Lower lobe of right lung (tissue), 2 donors: ENCODE data around the gene FHIT. TPM values are rescaled to one million over a fixed set of nuclear protein-coding genes. Genes with fewer than 3 reads are reported as not detected.

Experiments used
- ATAC-seq, 2 donors: fragments of 200-7000 bp; cut with Tn5 transposase; one replicate each; pipeline ENCODE4 v1.9.1; 2020 to 2022; ENCODE audit warnings: mild to moderate bottlenecking in 2 of 2, moderate library complexity in 2 of 2
- DNase-seq: peaks from one replicate; pipeline ENCODE4 v3.0.0-alpha.2; 2020
- H3K27ac ChIP-seq: fragments of 200-600 bp; one replicate; pipeline ENCODE4 v1.8.0; 2022
- H3K27me3 ChIP-seq: fragments of 200-600 bp; one replicate; pipeline ENCODE4 v1.8.0; 2022; ENCODE audit warnings: low read depth
- H3K36me3 ChIP-seq: fragments of 200-600 bp; one replicate; pipeline ENCODE4 v1.8.0; 2022; ENCODE audit warnings: mild to moderate bottlenecking
- H3K4me1 ChIP-seq: fragments of 200-600 bp; one replicate; pipeline ENCODE4 v1.8.0; 2022
- H3K4me3 ChIP-seq: fragments of 200-600 bp; one replicate; pipeline ENCODE4 v1.8.0; 2022; ENCODE audit warnings: mild to moderate bottlenecking
- H3K9me3 ChIP-seq: fragments of 200-600 bp; one replicate; pipeline ENCODE4 v1.8.0; 2022
- intact Hi-C: fragments of 100-400 bp; cut with DNase I; formaldehyde crosslinking; loops from one replicate; pipeline ENCODE4 v1.11.0; 2022
- total RNA-seq: library from RNA; stranded (reverse); fragmentation: NEBNext Ultra II Directional; extraction: Animal tissue kit (Norgen Biotek cat#: 25700); gene quantifications from one replicate; pipeline ENCODE4 v1.2.1, GENCODE V29; 2021
- TF ChIP-seq, protein P1 (sequence below): fragments of 200-600 bp; IDR thresholded peaks from one replicate; pipeline ENCODE4 v1.8.0; 2022; ENCODE audit warnings: antibody characterized with exemption, mild to moderate bottlenecking
- donor health status: DM: no; HTN: yes; CAD: no; lungs with severe emphysema.

FHIT gene
- total RNA-seq, 1 donor from 2014 or later, result 10.3 TPM

DNA sequence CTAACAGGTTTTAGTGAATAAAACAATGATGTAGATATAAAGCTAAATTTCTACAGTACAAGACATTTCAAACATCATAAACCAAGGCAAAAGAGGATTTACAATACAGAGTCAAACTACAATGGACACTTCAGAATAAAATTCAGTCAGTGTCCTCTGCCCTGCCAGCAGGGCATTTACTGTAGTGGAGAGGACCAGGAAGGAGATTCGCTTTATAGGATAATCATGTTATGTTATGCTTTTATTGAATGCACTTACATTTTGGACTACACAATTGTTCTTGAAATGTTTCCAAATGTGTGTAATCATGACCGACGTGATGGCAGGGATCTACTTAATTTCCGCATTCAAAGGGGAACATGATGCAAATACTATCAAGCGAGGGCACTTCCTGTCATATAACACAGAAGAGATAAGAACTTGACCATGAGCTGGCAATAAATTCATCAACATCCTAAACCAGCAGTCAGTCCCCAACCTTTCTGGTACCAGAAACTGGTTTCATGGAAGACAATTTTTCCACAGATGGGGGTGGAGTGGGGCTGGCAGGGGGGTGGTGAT, 925.6 kb downstream of the FHIT start:
- no peaks in the 10 kb centered on the region for H3K9me3 ChIP-seq
- no peak overlapping the region for H3K27ac ChIP-seq
- H3K4me1 ChIP-seq, result no peaks in the 10 kb centered on the region
- DNase-seq (no peak), ATAC-seq (no peak)
- TF ChIP-seq, protein P1, sequence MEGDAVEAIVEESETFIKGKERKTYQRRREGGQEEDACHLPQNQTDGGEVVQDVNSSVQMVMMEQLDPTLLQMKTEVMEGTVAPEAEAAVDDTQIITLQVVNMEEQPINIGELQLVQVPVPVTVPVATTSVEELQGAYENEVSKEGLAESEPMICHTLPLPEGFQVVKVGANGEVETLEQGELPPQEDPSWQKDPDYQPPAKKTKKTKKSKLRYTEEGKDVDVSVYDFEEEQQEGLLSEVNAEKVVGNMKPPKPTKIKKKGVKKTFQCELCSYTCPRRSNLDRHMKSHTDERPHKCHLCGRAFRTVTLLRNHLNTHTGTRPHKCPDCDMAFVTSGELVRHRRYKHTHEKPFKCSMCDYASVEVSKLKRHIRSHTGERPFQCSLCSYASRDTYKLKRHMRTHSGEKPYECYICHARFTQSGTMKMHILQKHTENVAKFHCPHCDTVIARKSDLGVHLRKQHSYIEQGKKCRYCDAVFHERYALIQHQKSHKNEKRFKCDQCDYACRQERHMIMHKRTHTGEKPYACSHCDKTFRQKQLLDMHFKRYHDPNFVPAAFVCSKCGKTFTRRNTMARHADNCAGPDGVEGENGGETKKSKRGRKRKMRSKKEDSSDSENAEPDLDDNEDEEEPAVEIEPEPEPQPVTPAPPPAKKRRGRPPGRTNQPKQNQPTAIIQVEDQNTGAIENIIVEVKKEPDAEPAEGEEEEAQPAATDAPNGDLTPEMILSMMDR, result no peak
- no peaks in the 10 kb centered on the region for H3K36me3 ChIP-seq
- intact Hi-C loops, result no loop called here
- H3K27me3 ChIP-seq, result no peaks in the 10 kb centered on the region
- H3K4me3 ChIP-seq, result no peak overlapping the region

GRCh38 chr3:60323651-60324050, 927.6 kb downstream of the FHIT start:
- no peaks in the 10 kb centered on the region for H3K36me3 ChIP-seq
- H3K27ac ChIP-seq, result no peak overlapping the region
- intact Hi-C loops, result no loop called here
- no peaks in the 10 kb centered on the region for H3K9me3 ChIP-seq
- H3K4me1 ChIP-seq, result no peaks in the 10 kb centered on the region
- no peak overlapping the region for H3K4me3 ChIP-seq
- H3K27me3 ChIP-seq, result no peaks in the 10 kb centered on the region
- DNase-seq (no peak), ATAC-seq (no peak)
- TF ChIP-seq, protein P1, result no peak

GRCh38 chr3:60323180-60323579, 928.1 kb downstream of the FHIT start:
- intact Hi-C loops, result no loop called here
- Histone ChIP-seq H3K27ac (no peak overlapping the region), H3K9me3 (no peaks in the 10 kb centered on the region), H3K36me3 (no peaks in the 10 kb centered on the region), H3K4me3 (no peak overlapping the region), H3K27me3 (no peaks in the 10 kb centered on the region), H3K4me1 (no peaks in the 10 kb centered on the region)
- no peak for ATAC-seq
- TF ChIP-seq, protein P1, result no peak
- no peak for DNase-seq

GRCh38 chr3:60322298-60322856, 928.9 kb downstream of the FHIT start:
- Histone ChIP-seq H3K4me3 (no peak overlapping the region), H3K27me3 (no peaks in the 10 kb centered on the region), H3K4me1 (no peaks in the 10 kb centered on the region), H3K27ac (no peak overlapping the region), H3K9me3 (no peaks in the 10 kb centered on the region), H3K36me3 (no peaks in the 10 kb centered on the region)
- ATAC-seq, result no peak
- TF ChIP-seq, protein P1, result no peak
- intact Hi-C loops, result no loop called here
- DNase-seq, result no peak

DNA sequence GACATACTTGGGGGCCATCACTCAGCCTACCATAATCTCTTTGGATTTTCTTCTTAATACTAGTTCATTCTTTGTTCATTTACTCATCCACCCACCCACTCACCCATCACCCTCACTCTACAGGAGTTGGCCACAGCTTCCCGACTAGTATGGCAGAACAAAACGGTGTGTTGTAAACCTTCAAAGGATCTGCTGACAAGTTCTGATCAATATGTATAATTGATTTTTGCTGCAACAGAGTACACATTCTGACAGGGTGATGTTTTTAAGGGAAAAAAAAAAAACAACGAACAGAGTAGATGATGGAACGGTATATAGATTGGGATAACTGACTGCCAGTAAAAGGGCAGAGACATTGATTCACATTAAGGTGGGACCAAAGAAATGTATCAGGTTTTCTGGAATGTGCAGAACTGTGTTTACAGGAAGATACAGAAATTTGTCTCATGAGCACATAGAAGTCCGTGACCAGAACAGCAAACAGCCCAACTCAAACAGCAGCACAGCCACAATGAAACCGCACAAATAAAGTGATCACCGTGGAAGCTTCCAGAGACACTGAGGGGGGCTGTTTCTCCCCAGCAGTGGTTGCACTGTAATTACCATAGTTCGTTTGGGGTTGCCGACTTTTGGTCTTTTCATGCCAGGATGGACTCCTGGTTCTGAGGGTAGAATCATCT, 931.9 kb downstream of the FHIT start:
- no peaks in the 10 kb centered on the region for H3K4me1 ChIP-seq
- intact Hi-C loops, result no loop called here
- H3K27me3 ChIP-seq, result no peaks in the 10 kb centered on the region

More for the DNA sequence above, 931.9 kb downstream of the FHIT start:
- Histone ChIP-seq H3K36me3 (no peaks in the 10 kb centered on the region), H3K4me3 (no peak overlapping the region), H3K27ac (no peak overlapping the region), H3K9me3 (no peaks in the 10 kb centered on the region)
- TF ChIP-seq, protein P1, result no peak
- ATAC-seq, result no peak
- DNase-seq, result no peak
